Nephron progenitor cell (in vitro differentiated cells): ENCODE results near the gene DIP2C.

Source experiments
- DNase-seq: peaks from one replicate; pipeline ENCODE4 v3.0.0; 2021
- H3K27ac Mint-ChIP-seq: 2 replicates; pipeline ENCODE4 v1.8.0; 2021; ENCODE audit warnings: mild to moderate bottlenecking, moderate library complexity, mixed read lengths
- H3K27me3 Mint-ChIP-seq: 2 replicates; pipeline ENCODE4 v1.8.0; 2021; ENCODE audit warnings: mild to moderate bottlenecking, low read depth, mixed read lengths; ENCODE audit not compliant: poor library complexity
- H3K36me3 Mint-ChIP-seq: 2 replicates; pipeline ENCODE4 v1.8.0; 2021; ENCODE audit warnings: low read depth, mixed read lengths
- H3K4me1 Mint-ChIP-seq: 2 replicates; pipeline ENCODE4 v1.8.0; 2021; ENCODE audit warnings: mixed read lengths
- H3K4me3 Mint-ChIP-seq: 2 replicates; pipeline ENCODE4 v1.8.0; 2021; ENCODE audit warnings: mild to moderate bottlenecking, moderate library complexity, mixed read lengths
- H3K9me3 Mint-ChIP-seq: 2 replicates; pipeline ENCODE4 v1.8.0; 2021; ENCODE audit warnings: mild to moderate bottlenecking, moderate library complexity, mixed read lengths
- CTCF ChIP-seq: fragments of 200-600 bp; sonication (generic); IDR thresholded peaks from 2 replicates; pipeline ENCODE4 v1.5.0; 2021; ENCODE audit warnings: antibody characterized with exemption

Gene DIP2C

DNA sequence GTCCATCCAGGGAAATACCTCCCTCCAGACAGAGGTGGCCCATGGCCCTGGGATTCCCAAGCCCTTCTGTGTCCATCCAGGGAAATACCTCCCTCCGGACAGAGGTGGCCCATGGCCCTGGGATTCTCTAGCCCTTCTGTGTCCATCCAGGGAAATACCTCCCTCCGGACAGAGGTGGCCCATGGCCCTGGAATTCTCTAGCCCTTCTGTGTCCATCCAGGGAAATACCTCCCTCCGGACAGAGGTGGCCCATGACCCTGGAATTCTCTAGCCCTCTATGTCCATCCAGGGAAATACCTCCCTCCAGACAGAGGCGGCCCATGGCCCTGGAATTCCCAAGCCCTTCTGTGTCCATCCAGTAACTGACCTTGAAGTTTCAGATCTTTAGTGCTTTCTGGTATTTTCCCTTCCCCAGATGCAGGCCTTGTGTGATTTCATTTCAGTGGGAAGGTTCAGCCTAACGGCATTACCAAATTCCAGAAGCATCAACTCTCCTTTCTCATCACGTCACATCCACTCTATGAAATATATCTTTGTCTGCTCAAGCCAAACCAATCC is 28.8 kb upstream of the DIP2C start:
- Mint-ChIP-seq H3K4me1 (no peaks in the 10 kb centered on the region), H3K27ac (no peak overlapping the region), H3K36me3 (peaks cover 6% of the 10 kb centered on the region), H3K4me3 (no peak overlapping the region), H3K27me3 (peaks cover 7% of the 10 kb centered on the region), H3K9me3 (peaks cover 39% of the 10 kb centered on the region)
- no peak for DNase-seq
- no peak for TF ChIP-seq CTCF

GRCh38 chr10:717458-717857 is 28.0 kb upstream of the DIP2C start:
- H3K27me3 Mint-ChIP-seq: peaks cover 11% of the 10 kb centered on the region
- H3K36me3 Mint-ChIP-seq: peaks cover 6% of the 10 kb centered on the region
- no peak overlapping the region for H3K27ac Mint-ChIP-seq
- DNase-seq: no peak
- no peak for TF ChIP-seq CTCF
- H3K4me3 Mint-ChIP-seq: no peak overlapping the region
- peaks cover 39% of the 10 kb centered on the region for H3K9me3 Mint-ChIP-seq
- no peaks in the 10 kb centered on the region for H3K4me1 Mint-ChIP-seq

GRCh38 chr10:716821-717220 is 27.4 kb upstream of the DIP2C start:
- no peaks in the 10 kb centered on the region for H3K4me1 Mint-ChIP-seq
- H3K4me3 Mint-ChIP-seq: no peak overlapping the region
- DNase-seq: no peak
- no peak for TF ChIP-seq CTCF
- H3K9me3 Mint-ChIP-seq: peaks cover 36% of the 10 kb centered on the region
- H3K36me3 Mint-ChIP-seq: peaks cover 6% of the 10 kb centered on the region
- H3K27me3 Mint-ChIP-seq: peaks cover 11% of the 10 kb centered on the region
- H3K27ac Mint-ChIP-seq: no peak overlapping the region

DNA sequence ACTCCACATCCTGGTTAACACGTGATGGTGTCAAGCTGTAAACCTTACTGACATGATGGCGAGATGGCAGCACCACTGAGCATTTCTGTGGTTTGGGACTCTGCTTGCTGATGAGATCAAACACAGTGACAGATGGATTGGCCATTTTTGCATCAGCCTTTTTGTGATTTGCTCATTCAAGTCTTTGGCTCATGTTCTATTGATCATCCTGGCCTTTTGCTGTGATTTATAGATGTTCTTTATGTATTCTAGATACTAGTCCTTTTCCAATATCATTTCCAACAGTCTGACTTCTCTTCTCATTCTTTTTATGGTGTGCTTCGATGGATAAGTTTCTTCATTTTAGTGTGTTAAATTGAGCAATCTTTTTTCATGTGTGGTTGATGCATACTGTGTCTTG is 24.7 kb upstream of the DIP2C start:
- no peak for TF ChIP-seq CTCF
- H3K27ac Mint-ChIP-seq: no peak overlapping the region
- no peaks in the 10 kb centered on the region for H3K4me1 Mint-ChIP-seq
- H3K4me3 Mint-ChIP-seq: no peak overlapping the region
- H3K27me3 Mint-ChIP-seq: peaks cover 15% of the 10 kb centered on the region
- H3K9me3 Mint-ChIP-seq: peaks cover 37% of the 10 kb centered on the region
- H3K36me3 Mint-ChIP-seq: peaks cover 6% of the 10 kb centered on the region
- no peak for DNase-seq

DNA sequence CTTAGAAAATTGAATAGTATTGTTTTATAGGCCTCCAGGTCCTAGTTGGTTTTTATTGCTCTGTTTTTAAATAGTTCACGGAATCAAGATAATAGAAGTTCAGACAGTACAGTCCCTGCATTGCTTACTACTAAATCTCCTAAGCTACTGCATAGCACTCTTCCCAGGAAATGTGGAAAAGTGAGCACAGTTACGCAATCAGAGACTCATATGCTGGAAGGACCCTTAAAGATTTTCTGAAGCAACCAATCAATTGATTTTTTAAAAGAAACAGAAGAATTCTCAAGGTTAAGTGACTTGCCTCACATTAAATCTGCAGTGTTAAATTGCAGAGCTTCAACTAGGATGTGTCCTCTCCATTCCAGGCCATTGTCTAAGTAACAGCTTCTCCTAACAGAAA is 23.1 kb upstream of the DIP2C start:
- no peak overlapping the region for H3K27ac Mint-ChIP-seq
- H3K27me3 Mint-ChIP-seq: peaks cover 15% of the 10 kb centered on the region
- no peak overlapping the region for H3K4me3 Mint-ChIP-seq
- H3K9me3 Mint-ChIP-seq: peaks cover 37% of the 10 kb centered on the region
- peaks cover 6% of the 10 kb centered on the region for H3K36me3 Mint-ChIP-seq
- TF ChIP-seq CTCF: no peak
- DNase-seq: no peak
- no peaks in the 10 kb centered on the region for H3K4me1 Mint-ChIP-seq

- Mint-ChIP-seq H3K27me3 (peaks cover 18% of the 10 kb centered on the region), H3K36me3 (peaks cover 6% of the 10 kb centered on the region), H3K4me3 (no peak overlapping the region), H3K4me1 (no peaks in the 10 kb centered on the region), H3K9me3 (peaks cover 37% of the 10 kb centered on the region), H3K27ac (no peak overlapping the region)
- no peak for TF ChIP-seq CTCF
- no peak for DNase-seq
These were observed 22.6 kb upstream of the DIP2C start for GRCh38 chr10:712089-712488.
